ENCODE data around the gene GDI2. TPM values are rescaled to one million over a fixed set of nuclear protein-coding genes. Genes with fewer than 3 reads are reported as not detected.

GDI2 gene
- total and polyA plus RNA-seq, 2 of the 13 experiments (the other 11 are each of a cell fraction or from before 2014, with no cell fraction given): 153 to 477 TPM

GRCh38 chr10:5774987-5775620 lies 38.1 kb downstream of the GDI2 start:
- TF ChIP-seq ZNF616 (CRISPR knock-in tag; IDR thresholded peaks at IDR 0.05; ENCODE audit: low read depth): no peak
- no peak for TF ChIP-seq RBAK (CRISPR knock-in tag; IDR thresholded peaks at IDR 0.05)
- TF ChIP-seq ZNF251 (CRISPR knock-in tag; IDR thresholded peaks at IDR 0.05): no peak
- TF ChIP-seq ZNF781 (CRISPR knock-in tag; IDR thresholded peaks at IDR 0.05; ENCODE audit: borderline replicate concordance, not compliant biosample characterization): no peak
- no peak for TF ChIP-seq ELF3 (CRISPR knock-in tag; IDR thresholded peaks at IDR 0.05)
- no peak for TF ChIP-seq ZBTB25 (CRISPR knock-in tag; IDR thresholded peaks at IDR 0.05)
- no peak for TF ChIP-seq ZNF570 (CRISPR knock-in tag; IDR thresholded peaks at IDR 0.05; ENCODE audit: borderline replicate concordance)
- TF ChIP-seq SPEN (CRISPR knock-in tag; IDR thresholded peaks at IDR 0.05; ENCODE audit: low read depth): no peak
- no peak for TF ChIP-seq ZIK1 (CRISPR knock-in tag; IDR thresholded peaks at IDR 0.05; ENCODE audit: borderline replicate concordance, low read depth)
- no peak for TF ChIP-seq ZNF468 (CRISPR knock-in tag; IDR thresholded peaks at IDR 0.05)
- TF ChIP-seq ZNF180 (CRISPR knock-in tag; IDR thresholded peaks at IDR 0.05; ENCODE audit: borderline replicate concordance, low read depth): no peak
- TF ChIP-seq MYC (CRISPR knock-in tag; IDR thresholded peaks at IDR 0.05; ENCODE audit: borderline replicate concordance): no peak
- no peak for TF ChIP-seq ZNF83 (CRISPR knock-in tag; IDR thresholded peaks at IDR 0.05; ENCODE audit: borderline replicate concordance)
- TF ChIP-seq NAIF1 (CRISPR knock-in tag; IDR thresholded peaks at IDR 0.05; ENCODE audit: borderline replicate concordance): no peak
- no peak for TF ChIP-seq ZFP90 (CRISPR knock-in tag; IDR thresholded peaks at IDR 0.05; ENCODE audit: borderline replicate concordance)
- TF ChIP-seq HOXA3 (CRISPR knock-in tag; IDR thresholded peaks at IDR 0.05): no peak
- Histone ChIP-seq H4K20me1 (ENCODE audit: insufficient read depth, low read length) (peaks cover 47% of the 10 kb centered on the region), H3K4me1 (ENCODE audit: insufficient read depth, low read length) (no peaks in the 10 kb centered on the region), H3K27me3 (ENCODE audit: control insufficient read depth in 1 of 2, insufficient read depth in 2 of 2, low read length in 2 of 2) (no peaks in the 10 kb centered on the region), H2AFZ (ENCODE audit: low read length) (no peak overlapping the region), H3K27ac (ENCODE audit: extremely low read length, insufficient read depth, low read length) (no peak overlapping the region), H3K4me3 (replicated peaks in 1 of 3; ENCODE audit: insufficient read depth in 1 of 3, low read depth in 2 of 3, low read length in 3 of 3) (no peak overlapping the region), H3K4me2 (ENCODE audit: low read depth, low read length) (no peak overlapping the region), H3K36me3 (replicated peaks in 1 of 2; ENCODE audit: control insufficient read depth in 1 of 2, insufficient read depth in 2 of 2, low read length in 2 of 2) (peaks cover 11 to 62% of the 10 kb centered on the region in 2 experiments), H3K79me2 (ENCODE audit: insufficient read depth, low read length) (peaks cover 76% of the 10 kb centered on the region), H3K9ac (ENCODE audit: insufficient read depth, low read depth, low read length) (no peak overlapping the region), H3K9me3 (ENCODE audit: low read length) (no peaks in the 10 kb centered on the region)
- 93% methylated on average over 8 of the region's 8 CpGs for WGBS (ENCODE audit: low lambda C conversion rate)
- no peak for FAIRE-seq
- CTCF ChIA-PET (ENCODE audit: low intra/inter-chr PET ratio, low total read pairs): no interaction called here
- POLR2A ChIA-PET: no interaction called here
- DNase-seq (ENCODE audit: low spot score): no peak
- BruUV-seq (replicated peaks): no TSS peak
- ATAC-seq: no peak
- intact Hi-C loops (cut with micrococcal nuclease; ENCODE audit: unreplicated experiment): no loop called here
- in situ Hi-C loops (cut with HindIII; ENCODE audit: extremely low pct_ligation_motif_present, low pct_unique_long_range_greater_than_20kb): no loop called here
